HG02885 (cell line): Measurements from ENCODE around the gene RPL15.
"Not testable (repeated sequence)": the region's sequence is repeated elsewhere in the genome, so short reads cannot be mapped to it uniquely, and the experiment has no call there.

Source experiments
- ATAC-seq: cut with Tn5 transposase; IDR thresholded peaks from one replicate; pipeline ENCODE4 v1.9.1; 2021; ENCODE audit warnings: mild to moderate bottlenecking; ENCODE audit not compliant: unreplicated experiment, poor library complexity

The RPL15 gene

GRCh38 chr3:23916886-23917678 is at the start of gene RPL15, which contains the start of gene NKIRAS1:
RPL15 (plus strand) TSS chr3:23917132; CDS start chr3:23917860, 728 bp downstream.
NKIRAS1 (minus strand) TSS chr3:23916990; CDS start chr3:23910904, 6,086 bp downstream.
- peak; percentile 92 for ATAC-seq

GRCh38 chr3:23867400-23867799 is 49.5 kb upstream of the RPL15 start:
- ATAC-seq = no peak

- ATAC-seq = no peak
These were observed 49.1 kb upstream of the RPL15 start for GRCh38 chr3:23867838-23868237.

- no peak for ATAC-seq
These were observed 46.8 kb upstream of the RPL15 start for GRCh38 chr3:23869977-23870662.

GRCh38 chr3:23870663-23871043 is 46.3 kb upstream of the RPL15 start:
- not testable (repeated sequence) for ATAC-seq

GRCh38 chr3:23871361-23871760 is 45.6 kb upstream of the RPL15 start:
- ATAC-seq = not testable (repeated sequence)

- no peak for ATAC-seq
These were observed 44.6 kb upstream of the RPL15 start for GRCh38 chr3:23872330-23872729.

- no peak for ATAC-seq
These were observed 43.0 kb upstream of the RPL15 start for GRCh38 chr3:23873941-23874340.

GRCh38 chr3:23874359-23875112 is 42.4 kb upstream of the RPL15 start:
- ATAC-seq = no peak

GRCh38 chr3:23875113-23875725 is 41.7 kb upstream of the RPL15 start:
- no peak for ATAC-seq

GRCh38 chr3:23876923-23877322 is 40.0 kb upstream of the RPL15 start:
- no peak for ATAC-seq

GRCh38 chr3:23877329-23877980 is 39.5 kb upstream of the RPL15 start:
- ATAC-seq = no peak

- ATAC-seq = no peak
These were observed 37.4 kb upstream of the RPL15 start for GRCh38 chr3:23879485-23879884.

- ATAC-seq = no peak
These were observed 36.1 kb upstream of the RPL15 start for GRCh38 chr3:23880703-23881339.

- ATAC-seq = not testable (repeated sequence)
These were observed 34.9 kb upstream of the RPL15 start for GRCh38 chr3:23881993-23882392.

- no peak for ATAC-seq
These were observed 34.4 kb upstream of the RPL15 start for GRCh38 chr3:23882487-23882918.

GRCh38 chr3:23884481-23884880 is 32.5 kb upstream of the RPL15 start:
- no peak for ATAC-seq

GRCh38 chr3:23885210-23885609 is 31.7 kb upstream of the RPL15 start:
- ATAC-seq = no peak

- no peak for ATAC-seq
These were observed 30.6 kb upstream of the RPL15 start for GRCh38 chr3:23886311-23886710.
